Effector memory CD4-positive, alpha-beta T cell (primary cell): ENCODE data around the gene RNASE12.

ENCODE experiments used
- DNase-seq, 3 donors: peaks; one replicate each; pipeline ENCODE4 v3.0.0-alpha.2; 2020
- H3K27ac ChIP-seq: 2 replicates; pipeline ENCODE4 v1.7.0; 2013; ENCODE audit warnings: mild to moderate bottlenecking, low read length, moderate library complexity; ENCODE audit not compliant: insufficient read depth, poor library complexity, severe bottlenecking
- H3K27me3 ChIP-seq: replicated peaks from 2 replicates; pipeline ENCODE4 v1.7.0; 2013; ENCODE audit warnings: mild to moderate bottlenecking, low read length; ENCODE audit not compliant: insufficient read depth, control insufficient read depth, poor library complexity, severe bottlenecking
- H3K36me3 ChIP-seq: 2 replicates; pipeline ENCODE4 v1.7.0; 2013; ENCODE audit warnings: mild to moderate bottlenecking, low read length, moderate library complexity; ENCODE audit not compliant: control insufficient read depth, insufficient read depth
- H3K4me1 ChIP-seq: 2 replicates; pipeline ENCODE4 v1.7.0; 2013; ENCODE audit warnings: low read length, mild to moderate bottlenecking; ENCODE audit not compliant: control insufficient read depth, insufficient read depth, poor library complexity, severe bottlenecking
- H3K4me3 ChIP-seq: 2 replicates; pipeline ENCODE4 v1.7.0; 2013; ENCODE audit warnings: low read length, low read depth, mild to moderate bottlenecking; ENCODE audit not compliant: insufficient read depth, poor library complexity, severe bottlenecking
- H3K9me3 ChIP-seq: 2 replicates; pipeline ENCODE4 v1.7.0; 2013; ENCODE audit warnings: mild to moderate bottlenecking, low read length, moderate library complexity; ENCODE audit not compliant: control insufficient read depth

RNASE12 gene

GRCh38 chr14:20563971-20564370, 27.2 kb downstream of the RNASE12 start:
- Histone ChIP-seq H3K4me3 (no peak overlapping the region), H3K36me3 (no peaks in the 10 kb centered on the region), H3K4me1 (no peaks in the 10 kb centered on the region), H3K27me3 (no peaks in the 10 kb centered on the region), H3K9me3 (no peaks in the 10 kb centered on the region), H3K27ac (no peak overlapping the region)
- no peak for DNase-seq

- Histone ChIP-seq H3K36me3 (no peaks in the 10 kb centered on the region), H3K4me1 (no peaks in the 10 kb centered on the region), H3K27ac (no peak within 1 kb of the TSS), H3K4me3 (no peak within 1 kb of the TSS), H3K9me3 (no peaks in the 10 kb centered on the region), H3K27me3 (no peaks in the 10 kb centered on the region)
- no peak for DNase-seq
Measured at GRCh38 chr14:20560961-20561360, 30.2 kb downstream of the RNASE12 start, which contains the start of gene RNASE9. Gene RNASE9, minus strand, starts transcription at chr14:20561047.

- Histone ChIP-seq H3K4me3 (no peak overlapping the region), H3K27ac (no peak overlapping the region), H3K4me1 (no peaks in the 10 kb centered on the region), H3K27me3 (no peaks in the 10 kb centered on the region), H3K36me3 (no peaks in the 10 kb centered on the region), H3K9me3 (no peaks in the 10 kb centered on the region)
- DNase-seq: no peak
Measured at GRCh38 chr14:20559461-20559904, 31.7 kb downstream of the RNASE12 start.

- Histone ChIP-seq H3K27ac (no peak overlapping the region), H3K27me3 (no peaks in the 10 kb centered on the region), H3K36me3 (no peaks in the 10 kb centered on the region), H3K9me3 (no peaks in the 10 kb centered on the region), H3K4me1 (no peaks in the 10 kb centered on the region), H3K4me3 (no peak overlapping the region)
- no peak for DNase-seq
Measured at GRCh38 chr14:20557212-20557542, 34.0 kb downstream of the RNASE12 start.

GRCh38 chr14:20556500-20557211, 34.5 kb downstream of the RNASE12 start:
- Histone ChIP-seq H3K4me3 (no peak overlapping the region), H3K36me3 (no peaks in the 10 kb centered on the region), H3K9me3 (no peaks in the 10 kb centered on the region), H3K4me1 (no peaks in the 10 kb centered on the region), H3K27me3 (no peaks in the 10 kb centered on the region), H3K27ac (no peak overlapping the region)
- no peak for DNase-seq

GRCh38 chr14:20555845-20556244, 35.3 kb downstream of the RNASE12 start:
- no peaks in the 10 kb centered on the region for H3K9me3 ChIP-seq
- no peak for DNase-seq
- no peaks in the 10 kb centered on the region for H3K4me1 ChIP-seq
- H3K36me3 ChIP-seq: no peaks in the 10 kb centered on the region
- no peak overlapping the region for H3K27ac ChIP-seq
- no peaks in the 10 kb centered on the region for H3K27me3 ChIP-seq
- H3K4me3 ChIP-seq: no peak overlapping the region

GRCh38 chr14:20553024-20553423, 38.2 kb downstream of the RNASE12 start:
- Histone ChIP-seq H3K27me3 (no peaks in the 10 kb centered on the region), H3K4me3 (no peak overlapping the region), H3K4me1 (no peaks in the 10 kb centered on the region), H3K9me3 (no peaks in the 10 kb centered on the region), H3K27ac (no peak overlapping the region), H3K36me3 (no peaks in the 10 kb centered on the region)
- no peak for DNase-seq

GRCh38 chr14:20551606-20552005, 39.6 kb downstream of the RNASE12 start:
- Histone ChIP-seq H3K27ac (no peak overlapping the region), H3K4me3 (no peak overlapping the region), H3K4me1 (no peaks in the 10 kb centered on the region), H3K27me3 (no peaks in the 10 kb centered on the region), H3K9me3 (no peaks in the 10 kb centered on the region), H3K36me3 (no peaks in the 10 kb centered on the region)
- DNase-seq: no peak

- H3K36me3 ChIP-seq: no peaks in the 10 kb centered on the region
- no peaks in the 10 kb centered on the region for H3K27me3 ChIP-seq
- no peaks in the 10 kb centered on the region for H3K4me1 ChIP-seq
- no peak overlapping the region for H3K27ac ChIP-seq
- H3K9me3 ChIP-seq: no peaks in the 10 kb centered on the region
- no peak for DNase-seq
- H3K4me3 ChIP-seq: no peak overlapping the region
Measured at GRCh38 chr14:20550926-20551325, 40.2 kb downstream of the RNASE12 start.

- Histone ChIP-seq H3K27ac (no peak overlapping the region), H3K9me3 (no peaks in the 10 kb centered on the region), H3K4me1 (no peaks in the 10 kb centered on the region), H3K4me3 (no peak overlapping the region), H3K27me3 (no peaks in the 10 kb centered on the region), H3K36me3 (no peaks in the 10 kb centered on the region)
- DNase-seq: no peak
Measured at GRCh38 chr14:20548414-20549158, 42.6 kb downstream of the RNASE12 start.
